Stomach (tissue), 4 donors: ENCODE measurements around the gene CDSN.

ENCODE experiments used
- CTCF ChIP-seq, 7 experiments: fragments of 450-650 bp in 4 of 7; fragments of 200-600 bp in 3 of 7; sonication (generic) in 3 of 7; IDR thresholded peaks; one replicate each; pipeline ENCODE4 v1.5.1; 2016 to 2019; ENCODE audit warnings: antibody characterized with exemption in 7 of 7, control low read depth in 2 of 7, mild to moderate bottlenecking in 1 of 7
- EP300 ChIP-seq: sonication (generic); formaldehyde crosslinking; IDR thresholded peaks from one replicate; pipeline ENCODE4 v1.6.1; 2017; ENCODE audit warnings: antibody characterized with exemption
- POLR2A ChIP-seq, 4 donors: fragments of 450-650 bp; IDR thresholded peaks; one replicate each; pipeline ENCODE4 v1.6.1; 2016; ENCODE audit warnings: antibody characterized with exemption in 4 of 4, control low read depth in 2 of 4, mild to moderate bottlenecking in 1 of 4, moderate library complexity in 1 of 4

GRCh38 chr6:31081872-31082271 lies 38.4 kb downstream of the CDSN start:
- TF ChIP-seq CTCF (IDR thresholded peaks at IDR 0.05), result no peak
- TF ChIP-seq EP300, result no peak
- TF ChIP-seq POLR2A (IDR thresholded peaks at IDR 0.05), result no peak
